HG03064 (cell line): ENCODE results near the gene WDR35.
A peak's percentile ranks its signal among the peaks of the same experiment; 100 is the strongest.
"Not testable (repeated sequence)": the region's sequence is repeated elsewhere in the genome, so short reads cannot be mapped to it uniquely, and the experiment has no call there.

Source experiments
- ATAC-seq: cut with Tn5 transposase; IDR thresholded peaks from one replicate; pipeline ENCODE4 v1.9.1; 2021; ENCODE audit warnings: low read depth; ENCODE audit not compliant: unreplicated experiment

WDR35 gene

GRCh38 chr2:19897623-19898245, 92.2 kb downstream of the WDR35 start:
- no peak for ATAC-seq

GRCh38 chr2:19895535-19895934, 94.4 kb downstream of the WDR35 start:
- ATAC-seq, result no peak

DNA sequence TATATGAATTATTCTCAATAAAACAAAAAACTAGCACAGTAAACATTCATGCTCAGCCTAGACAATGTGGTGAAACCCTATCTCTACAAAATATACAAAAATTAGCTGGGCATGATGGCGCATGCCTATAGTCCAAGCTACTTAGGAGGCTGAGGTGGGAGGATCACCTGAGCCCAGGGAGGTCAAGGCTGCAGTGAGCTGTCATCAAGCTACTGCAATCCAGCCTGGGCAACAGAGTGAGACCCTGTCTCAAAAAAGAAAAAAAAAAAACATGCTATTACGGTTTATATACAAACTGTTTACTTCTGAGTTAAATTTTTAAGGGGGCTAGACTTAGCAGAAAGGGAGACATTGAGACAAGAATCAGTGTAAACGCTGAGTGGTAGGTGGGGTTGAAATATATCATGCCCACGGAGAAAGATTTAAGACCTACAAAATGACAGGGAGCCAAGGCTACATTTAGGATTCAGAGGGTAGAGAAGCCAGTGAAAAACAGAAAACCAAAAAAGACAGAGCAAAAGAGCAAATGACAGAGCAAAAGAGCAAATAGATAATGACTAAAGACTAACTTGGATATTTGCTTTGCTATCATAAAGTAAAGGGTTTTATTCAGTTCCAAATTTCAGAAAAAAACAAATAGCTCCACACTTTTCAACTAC, 95.6 kb downstream of the WDR35 start:
- peak; percentile 30 for ATAC-seq

DNA sequence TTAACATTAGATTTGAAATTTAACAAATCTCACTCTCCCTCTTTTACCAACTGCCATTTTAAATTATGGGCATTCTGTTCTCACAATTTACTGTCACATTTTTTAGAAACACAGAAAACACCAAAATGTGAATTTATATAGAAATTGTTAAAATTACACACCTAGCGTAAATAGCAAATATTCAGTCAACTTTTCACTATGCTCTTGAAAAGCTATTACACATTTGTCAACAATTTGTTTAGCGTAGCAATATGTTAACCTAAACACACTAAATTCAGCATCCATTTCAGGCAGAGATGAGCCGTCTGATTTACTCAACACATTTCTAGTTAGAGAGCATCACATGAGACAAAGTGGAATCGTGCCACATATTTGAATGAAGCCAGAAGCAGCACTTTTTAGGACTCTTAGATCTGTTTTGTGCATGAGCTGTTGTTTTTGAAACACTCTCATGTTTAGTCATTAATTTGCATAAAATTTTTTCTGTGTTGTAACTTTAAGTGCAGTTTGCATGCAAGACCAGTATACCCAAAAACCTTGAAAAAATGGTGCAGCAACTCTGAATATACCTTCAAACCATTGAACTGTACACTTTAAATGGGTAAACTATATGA, 96.3 kb downstream of the WDR35 start:
- peak; percentile 75 for ATAC-seq

DNA sequence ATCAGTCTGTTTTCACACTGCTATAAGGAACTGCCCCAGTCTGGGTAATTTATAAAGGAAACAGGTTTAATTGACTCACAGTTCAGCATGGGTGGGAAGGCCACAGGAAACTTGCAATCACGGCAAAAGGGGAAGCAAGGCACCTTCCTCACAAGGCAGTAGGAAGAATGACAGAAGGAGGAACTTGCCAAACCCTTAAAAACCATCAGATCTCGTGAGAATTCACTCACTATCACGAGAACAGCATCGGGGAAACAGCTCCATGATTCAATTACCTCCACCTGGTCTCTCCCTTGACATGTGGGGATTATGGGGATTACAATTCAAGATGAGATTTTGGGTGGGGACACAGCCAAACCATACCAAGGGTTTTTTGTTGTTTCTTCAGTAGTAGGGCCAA, 97.9 kb downstream of the WDR35 start:
- ATAC-seq, result not testable (repeated sequence)

DNA sequence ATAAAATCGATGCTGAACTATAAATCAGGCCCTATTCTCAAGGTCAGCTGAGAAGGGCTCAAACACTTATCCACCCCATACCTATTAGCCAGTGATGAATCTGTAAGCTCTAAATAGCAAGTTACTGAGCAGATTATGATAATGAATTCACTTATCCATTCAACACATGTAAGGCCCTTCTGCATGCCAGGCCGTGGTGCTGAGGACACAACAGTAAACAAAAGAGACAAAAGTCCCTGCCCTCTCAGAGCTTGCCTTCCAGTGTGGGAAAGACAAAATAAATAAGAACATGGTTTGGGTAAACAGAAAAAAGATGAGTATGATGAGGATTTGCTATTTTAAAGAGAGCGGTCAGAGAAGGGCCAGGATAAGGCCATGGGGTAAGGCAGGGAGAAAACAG, 99.8 kb downstream of the WDR35 start:
- ATAC-seq, result no peak

- ATAC-seq, result no peak
Measured at GRCh38 chr2:19888831-19889230, 101.1 kb downstream of the WDR35 start.

- ATAC-seq, result no peak
Measured at GRCh38 chr2:19887510-19887909, 102.4 kb downstream of the WDR35 start.

- ATAC-seq, result no peak
Measured at GRCh38 chr2:19886261-19886660, 103.6 kb downstream of the WDR35 start.

DNA sequence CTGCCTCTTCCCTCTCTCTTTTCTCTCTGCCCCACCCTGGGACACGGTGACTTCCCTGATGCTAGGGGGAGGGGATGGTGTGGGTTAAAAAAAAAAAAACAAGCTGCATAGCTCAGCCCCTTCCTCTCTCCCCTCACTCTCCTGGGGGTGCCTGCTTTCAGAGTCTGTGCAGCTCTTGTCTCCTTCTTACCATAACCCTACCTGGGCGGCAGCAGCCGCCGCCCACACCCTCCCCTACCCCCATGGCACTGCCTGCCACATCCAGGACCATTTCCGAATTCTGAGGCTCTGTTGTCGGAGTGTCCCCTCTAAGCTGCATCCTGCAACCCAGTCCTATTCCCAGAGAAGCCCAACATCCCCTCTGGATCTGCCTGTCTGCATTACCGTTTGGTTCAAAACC, 104.1 kb downstream of the WDR35 start:
- ATAC-seq, result no peak

DNA sequence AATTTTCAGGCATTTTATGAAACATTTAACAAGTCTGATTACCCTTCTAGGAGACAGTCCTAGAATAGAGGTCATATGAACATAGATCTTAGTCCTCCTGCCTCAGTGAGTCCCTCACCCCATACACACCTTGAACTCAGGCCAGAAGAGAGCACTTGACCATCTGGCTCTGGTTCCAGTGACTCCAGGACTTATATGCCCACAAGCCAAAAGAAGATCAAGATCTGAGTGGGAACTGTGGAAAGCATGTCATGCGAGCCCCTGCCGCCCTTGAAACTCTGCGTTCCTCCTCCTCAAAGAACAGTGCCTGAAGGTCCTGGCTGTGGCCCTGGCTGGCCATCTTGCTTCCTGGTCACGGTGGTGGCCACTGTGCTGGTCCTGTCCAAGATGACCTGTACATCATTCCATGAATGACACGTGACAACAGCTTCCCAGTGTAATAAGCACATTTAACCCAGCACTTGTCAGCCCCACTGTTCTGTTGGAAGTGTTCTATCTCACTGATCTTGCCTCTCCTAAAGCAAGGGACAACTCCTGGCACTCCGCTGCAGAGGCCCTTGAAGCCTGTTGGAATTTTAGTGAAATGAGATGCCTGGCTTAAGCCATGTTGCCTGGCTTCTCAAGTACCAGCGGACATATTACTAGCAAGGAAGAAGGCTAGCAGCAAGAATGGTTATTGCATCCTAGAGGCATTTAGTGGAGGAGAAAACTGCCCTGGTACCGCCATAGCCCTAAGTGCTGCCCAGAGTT, 105.8 kb downstream of the WDR35 start:
- no peak for ATAC-seq

DNA sequence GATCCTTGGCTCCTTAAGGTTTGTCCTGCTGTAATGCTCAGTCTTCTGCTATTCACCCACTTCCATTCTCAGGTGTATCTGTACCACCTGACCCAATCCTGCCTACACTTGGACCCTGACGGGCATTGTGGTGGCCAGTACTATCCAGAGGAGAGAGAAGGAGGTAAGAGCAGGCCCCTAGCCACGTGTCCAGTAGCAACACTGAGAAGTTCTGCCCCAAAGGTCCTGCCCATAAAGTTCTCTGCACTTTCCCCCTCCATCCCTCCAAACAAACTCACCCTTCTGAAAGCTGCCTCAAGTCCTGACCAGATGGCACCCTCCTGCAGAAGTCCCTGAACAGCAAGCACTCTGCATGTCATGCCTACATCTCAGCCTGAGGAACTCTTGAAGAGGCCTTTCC, 106.4 kb downstream of the WDR35 start:
- ATAC-seq, result no peak

- no peak for ATAC-seq
Measured at GRCh38 chr2:19882286-19882685, 107.6 kb downstream of the WDR35 start.

DNA sequence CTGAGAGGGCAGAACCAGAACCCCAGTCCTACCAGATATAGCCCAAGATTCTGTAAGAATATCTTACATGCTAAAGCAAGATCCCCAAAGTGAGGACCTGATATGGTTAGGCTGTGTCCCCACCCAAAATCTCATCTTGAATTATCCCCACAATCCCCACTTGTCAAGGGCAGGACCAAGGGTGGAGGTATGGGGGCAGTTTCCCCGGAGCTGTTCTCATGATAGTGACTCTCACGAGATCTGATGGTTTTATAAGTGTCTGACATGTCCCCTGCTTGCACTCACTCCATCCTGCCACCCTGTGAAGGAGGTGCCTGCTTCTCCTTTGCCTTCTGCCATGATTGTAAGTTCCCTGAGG, 108.0 kb downstream of the WDR35 start:
- no peak for ATAC-seq

- ATAC-seq, result no peak
Measured at GRCh38 chr2:19881221-19881907, 108.5 kb downstream of the WDR35 start.

DNA sequence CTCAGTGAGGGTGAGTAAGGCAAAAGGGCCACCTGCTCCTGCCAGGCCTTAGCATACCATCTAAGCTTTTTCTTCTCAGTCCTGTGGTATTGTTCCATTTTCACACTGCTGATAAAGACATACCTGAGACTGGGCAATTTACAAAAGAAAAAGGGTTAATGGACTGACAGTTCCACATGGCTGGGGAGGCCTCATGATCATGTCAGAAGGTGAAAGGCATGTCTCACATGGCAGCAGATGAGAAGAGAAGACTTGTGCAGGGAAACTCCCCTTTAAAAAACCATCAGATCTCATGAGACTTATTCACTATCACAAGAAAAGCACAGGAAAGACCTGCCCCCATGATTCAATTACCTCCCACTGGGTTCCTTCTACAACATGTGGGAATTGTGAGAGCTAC, 109.7 kb downstream of the WDR35 start:
- not testable (repeated sequence) for ATAC-seq

DNA sequence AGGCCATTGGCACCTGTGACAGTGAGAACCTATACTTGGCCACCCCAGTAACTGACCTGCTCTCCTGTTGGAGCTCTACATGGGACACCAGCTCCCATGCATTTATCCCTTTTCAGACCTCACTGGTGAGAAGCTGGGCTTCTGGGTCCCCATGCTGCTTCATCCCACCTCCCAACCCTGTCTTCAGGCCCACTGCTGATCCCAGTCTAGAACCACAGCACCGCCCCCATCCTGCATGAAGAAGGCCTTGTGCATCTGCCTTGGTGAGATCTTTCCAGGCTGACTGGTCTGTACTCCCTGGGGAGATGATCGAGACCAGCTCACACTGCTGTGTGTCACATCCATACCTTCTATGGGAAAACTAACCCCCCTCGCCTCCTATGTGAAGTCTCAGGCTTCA, 110.8 kb downstream of the WDR35 start:
- ATAC-seq, result no peak

GRCh38 chr2:19878268-19879046, 111.4 kb downstream of the WDR35 start:
- ATAC-seq, result no peak

DNA sequence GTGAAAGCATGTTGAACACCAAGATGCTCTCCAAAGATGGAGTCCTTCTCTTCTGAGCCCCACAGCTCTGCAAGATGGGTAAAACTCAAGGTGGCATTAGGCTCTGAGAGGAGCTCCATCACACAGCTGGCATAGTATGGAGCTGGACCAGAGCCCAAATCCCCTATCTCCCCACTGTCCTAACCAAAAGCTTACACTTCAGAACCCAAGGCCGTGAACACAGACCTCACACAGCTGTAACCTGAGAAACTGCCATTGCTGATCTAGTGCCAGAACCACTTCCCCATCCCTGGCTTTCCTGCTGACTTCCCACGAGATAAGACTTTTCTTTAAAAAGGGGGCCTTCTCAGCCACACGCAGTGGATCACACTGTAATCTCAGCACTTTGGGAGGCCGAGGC, 113.2 kb downstream of the WDR35 start:
- ATAC-seq, result no peak

- no peak for ATAC-seq
Measured at GRCh38 chr2:19875280-19875679, 114.6 kb downstream of the WDR35 start.
